Measurements from ENCODE around the gene CACNA1B.

GRCh38 chr9:138101444-138102234, 224.1 kb downstream of the CACNA1B start:
- TF ChIP-seq, protein P1, sequence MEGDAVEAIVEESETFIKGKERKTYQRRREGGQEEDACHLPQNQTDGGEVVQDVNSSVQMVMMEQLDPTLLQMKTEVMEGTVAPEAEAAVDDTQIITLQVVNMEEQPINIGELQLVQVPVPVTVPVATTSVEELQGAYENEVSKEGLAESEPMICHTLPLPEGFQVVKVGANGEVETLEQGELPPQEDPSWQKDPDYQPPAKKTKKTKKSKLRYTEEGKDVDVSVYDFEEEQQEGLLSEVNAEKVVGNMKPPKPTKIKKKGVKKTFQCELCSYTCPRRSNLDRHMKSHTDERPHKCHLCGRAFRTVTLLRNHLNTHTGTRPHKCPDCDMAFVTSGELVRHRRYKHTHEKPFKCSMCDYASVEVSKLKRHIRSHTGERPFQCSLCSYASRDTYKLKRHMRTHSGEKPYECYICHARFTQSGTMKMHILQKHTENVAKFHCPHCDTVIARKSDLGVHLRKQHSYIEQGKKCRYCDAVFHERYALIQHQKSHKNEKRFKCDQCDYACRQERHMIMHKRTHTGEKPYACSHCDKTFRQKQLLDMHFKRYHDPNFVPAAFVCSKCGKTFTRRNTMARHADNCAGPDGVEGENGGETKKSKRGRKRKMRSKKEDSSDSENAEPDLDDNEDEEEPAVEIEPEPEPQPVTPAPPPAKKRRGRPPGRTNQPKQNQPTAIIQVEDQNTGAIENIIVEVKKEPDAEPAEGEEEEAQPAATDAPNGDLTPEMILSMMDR (IDR thresholded peaks at IDR 0.05 in 8 of 11, conservative IDR thresholded peaks at IDR 0.05 in 3 of 11) = no peak
- TF ChIP-seq POLR2AphosphoS5 (IDR thresholded peaks at IDR 0.05) = no peak

Measured in spleen (tissue), 7 donors.